Ecto neural progenitor cell (in vitro differentiated cells): ENCODE data around the gene SNAPC2.
"Not testable (repeated sequence)": the region's sequence is repeated elsewhere in the genome, so short reads cannot be mapped to it uniquely, and the experiment has no call there.

Source experiments
- DNase-seq: peaks from one replicate; pipeline ENCODE4 v3.0.0-alpha.2; 2018; ENCODE audit warnings: low spot score

SNAPC2 gene

DNA sequence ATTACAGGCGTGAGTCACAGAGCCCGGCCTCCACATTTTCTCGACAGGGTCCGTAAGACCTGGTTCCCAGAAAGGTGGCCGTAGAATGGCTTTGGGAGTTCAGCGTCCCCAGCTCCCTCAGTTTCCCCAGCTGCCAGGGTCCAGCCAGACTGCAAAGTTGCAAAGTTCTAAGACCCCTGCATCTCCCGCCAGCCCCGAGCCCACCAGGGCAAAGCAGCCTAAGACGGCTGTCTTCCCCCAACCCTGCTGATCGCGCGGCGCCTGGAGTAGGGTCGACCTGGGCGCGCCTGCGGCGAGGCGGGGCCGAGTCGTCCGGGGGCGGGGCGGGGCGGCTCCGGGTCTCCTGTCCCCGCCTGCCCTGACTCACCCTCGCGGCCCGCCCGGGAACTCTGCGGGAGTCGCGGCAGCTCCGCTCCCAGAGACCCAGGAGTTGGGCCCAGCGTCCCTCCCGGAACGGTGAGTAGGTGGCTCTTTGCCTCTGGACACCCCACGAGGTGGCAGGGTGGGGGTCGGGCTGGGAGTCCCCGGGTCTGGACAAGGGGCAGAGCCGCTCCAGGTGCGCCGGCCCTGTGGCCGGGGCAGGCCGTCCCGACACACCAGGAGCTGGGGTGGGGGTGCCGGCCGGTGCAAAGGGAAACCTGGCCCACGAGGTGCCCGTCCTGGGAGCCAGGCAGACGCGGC, 31.9 kb upstream of the SNAPC2 start, which contains the start of gene LRRC8E:
Gene LRRC8E (plus strand): TSS at position 366 of the 681 bp plus-strand sequence. CDS start 7,094 bp downstream, outside the sequence.
- peak; percentile 82 for DNase-seq

DNA sequence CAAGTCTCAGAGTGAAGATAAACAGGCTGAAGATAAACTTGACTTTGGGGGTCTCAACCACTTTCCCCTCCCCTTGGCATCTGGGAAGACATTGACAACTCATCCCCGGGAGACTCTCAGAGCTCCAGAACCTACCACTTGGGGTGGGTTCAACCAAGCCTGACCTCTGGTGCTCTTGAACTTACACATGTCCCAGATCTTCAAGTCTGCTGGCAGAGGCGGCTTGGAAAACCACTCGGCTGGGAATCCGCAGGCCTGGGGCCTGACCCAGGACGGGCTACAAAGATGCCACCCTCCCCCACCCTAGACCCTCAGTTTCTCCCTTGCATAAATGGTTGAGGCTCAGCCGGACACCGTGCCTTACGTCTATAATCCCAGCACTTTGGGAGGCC, 31.3 kb upstream of the SNAPC2 start:
- DNase-seq, result no peak

DNA sequence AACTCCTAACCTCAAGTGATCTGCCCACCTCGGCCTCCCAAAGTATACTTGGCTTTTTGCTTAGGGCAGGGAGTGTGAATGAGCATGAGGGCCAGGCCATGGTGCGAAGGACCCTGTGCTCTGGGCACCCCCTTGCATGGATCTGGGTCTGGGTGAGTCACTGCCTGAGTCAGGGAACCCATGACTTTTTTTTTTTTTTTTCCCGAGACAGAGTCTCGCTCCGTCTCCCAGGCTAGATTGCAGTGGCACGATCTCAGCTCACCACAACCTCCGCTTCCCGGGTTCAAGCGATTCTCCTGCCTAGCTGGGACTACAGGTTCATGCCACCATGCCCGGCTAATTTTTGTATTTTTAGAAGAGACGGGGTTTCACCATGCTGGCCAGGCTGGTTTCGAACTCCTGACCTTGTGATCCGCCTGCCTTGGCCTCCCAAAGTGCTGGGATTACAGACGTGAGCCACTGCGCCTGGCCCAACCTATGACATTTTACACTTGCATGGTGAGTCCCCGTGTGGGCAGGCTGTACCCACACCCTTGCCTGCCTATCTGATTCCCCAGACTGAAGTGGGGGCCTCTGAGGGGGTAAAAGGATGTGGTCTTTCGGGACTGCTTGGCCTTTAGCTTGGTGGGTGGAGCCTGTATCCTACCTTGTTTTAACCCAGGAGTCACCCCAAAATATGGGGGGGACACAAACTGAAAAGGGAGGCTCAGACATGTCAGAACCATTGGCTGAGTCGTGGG, 26.6 kb upstream of the SNAPC2 start:
- not testable (repeated sequence) for DNase-seq

DNA sequence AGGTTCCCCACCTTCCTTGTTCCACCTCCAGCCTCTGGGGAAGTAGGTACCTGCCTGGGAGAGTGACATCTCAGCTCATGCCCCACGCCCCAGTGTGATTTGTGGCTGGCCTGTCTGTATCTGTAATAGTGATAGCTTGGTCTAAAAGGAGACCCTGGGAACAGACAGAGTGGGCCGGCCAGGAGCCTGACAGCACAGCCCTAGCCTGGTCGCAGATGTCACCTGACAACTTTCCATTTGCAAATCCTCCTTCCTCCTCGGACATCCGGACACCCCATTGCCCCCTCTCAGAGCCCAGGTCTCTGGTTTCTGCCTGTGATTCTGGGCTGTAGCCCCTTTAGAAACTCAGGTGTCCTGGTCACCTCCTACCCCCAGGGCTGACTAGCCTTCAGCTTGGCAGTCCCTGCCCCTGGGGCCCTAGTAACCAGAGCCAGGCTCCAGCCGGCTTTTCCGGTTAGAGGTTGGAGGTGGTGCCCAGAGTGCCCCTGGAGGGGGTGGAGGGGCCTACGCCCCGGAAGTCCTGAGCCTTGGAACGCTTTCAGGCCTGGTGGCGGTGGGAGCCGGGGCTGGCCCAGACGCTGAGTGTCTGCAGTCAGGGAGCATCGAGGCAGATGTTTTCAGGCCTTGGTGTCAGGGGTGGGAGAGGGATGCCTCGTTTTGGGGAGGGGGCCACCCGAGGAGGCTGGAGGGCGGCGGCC, 25.4 kb upstream of the SNAPC2 start:
- DNase-seq, result no peak

DNA sequence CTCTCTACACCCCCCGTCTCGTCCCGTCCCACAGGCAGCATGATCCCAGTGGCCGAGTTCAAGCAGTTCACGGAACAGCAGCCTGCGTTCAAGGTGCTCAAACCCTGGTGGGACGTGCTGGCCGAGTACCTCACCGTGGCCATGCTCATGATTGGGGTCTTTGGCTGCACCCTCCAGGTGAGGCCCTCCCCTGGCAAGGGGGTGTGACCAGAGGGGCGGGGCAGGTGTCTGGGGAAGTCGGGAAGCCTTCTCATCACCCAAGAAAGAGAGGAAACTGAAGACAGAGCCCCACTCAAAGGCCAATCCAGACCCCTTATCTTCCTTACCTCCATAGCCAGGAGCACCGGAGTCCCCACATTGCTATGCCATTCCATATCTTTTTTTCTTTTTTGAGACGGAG, 24.6 kb upstream of the SNAPC2 start:
- no peak for DNase-seq

DNA sequence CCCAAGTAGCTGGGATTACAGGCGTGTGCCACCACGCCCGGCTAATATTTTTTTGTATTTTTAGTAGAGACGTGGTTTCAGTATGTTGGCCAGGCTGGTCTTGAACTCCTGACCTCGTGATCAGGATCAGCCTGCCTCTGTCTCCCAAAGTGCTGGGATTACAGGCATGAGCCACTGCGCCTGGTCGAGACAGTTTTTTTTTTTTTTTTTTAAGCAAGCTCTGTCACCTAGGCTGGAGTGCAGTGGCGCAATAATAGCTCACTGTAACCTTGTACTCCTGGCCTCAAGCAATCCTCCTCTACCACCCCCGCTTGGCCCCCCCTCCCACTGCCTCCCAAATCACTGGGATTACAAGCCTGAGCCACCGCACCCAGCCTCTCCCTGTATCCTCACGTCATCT, 22.8 kb upstream of the SNAPC2 start:
- DNase-seq, result no peak

DNA sequence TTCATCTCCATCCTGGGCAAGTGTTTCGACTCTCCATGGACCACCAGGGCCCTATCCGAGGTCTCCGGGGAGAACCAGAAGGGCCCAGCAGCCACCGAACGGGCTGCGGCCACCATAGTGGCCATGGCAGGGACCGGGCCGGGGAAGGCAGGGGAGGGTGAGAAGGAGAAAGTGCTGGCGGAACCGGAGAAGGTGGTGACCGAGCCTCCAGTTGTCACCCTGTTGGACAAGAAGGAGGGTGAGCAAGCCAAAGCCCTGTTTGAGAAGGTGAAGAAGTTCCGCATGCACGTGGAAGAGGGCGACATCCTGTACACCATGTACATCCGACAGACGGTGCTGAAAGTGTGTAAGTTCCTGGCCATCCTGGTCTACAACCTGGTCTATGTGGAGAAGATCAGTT, 21.2 kb upstream of the SNAPC2 start:
- no peak for DNase-seq

DNA sequence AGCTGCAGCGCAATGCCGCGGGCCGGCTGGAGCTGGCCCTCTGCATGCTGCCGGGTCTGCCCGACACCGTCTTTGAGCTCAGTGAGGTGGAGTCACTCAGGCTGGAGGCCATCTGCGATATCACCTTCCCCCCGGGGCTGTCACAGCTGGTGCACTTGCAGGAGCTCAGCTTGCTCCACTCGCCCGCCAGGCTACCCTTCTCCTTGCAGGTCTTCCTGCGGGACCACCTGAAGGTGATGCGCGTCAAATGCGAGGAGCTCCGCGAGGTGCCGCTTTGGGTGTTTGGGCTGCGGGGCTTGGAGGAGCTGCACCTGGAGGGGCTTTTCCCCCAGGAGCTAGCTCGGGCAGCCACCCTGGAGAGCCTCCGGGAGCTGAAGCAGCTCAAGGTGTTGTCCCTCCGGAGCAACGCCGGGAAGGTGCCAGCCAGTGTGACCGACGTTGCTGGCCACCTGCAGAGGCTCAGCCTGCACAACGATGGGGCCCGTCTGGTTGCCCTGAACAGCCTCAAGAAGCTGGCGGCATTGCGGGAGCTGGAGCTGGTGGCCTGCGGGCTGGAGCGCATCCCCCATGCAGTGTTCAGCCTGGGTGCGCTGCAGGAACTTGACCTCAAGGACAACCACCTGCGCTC, 20.3 kb upstream of the SNAPC2 start:
- DNase-seq, result no peak

DNA sequence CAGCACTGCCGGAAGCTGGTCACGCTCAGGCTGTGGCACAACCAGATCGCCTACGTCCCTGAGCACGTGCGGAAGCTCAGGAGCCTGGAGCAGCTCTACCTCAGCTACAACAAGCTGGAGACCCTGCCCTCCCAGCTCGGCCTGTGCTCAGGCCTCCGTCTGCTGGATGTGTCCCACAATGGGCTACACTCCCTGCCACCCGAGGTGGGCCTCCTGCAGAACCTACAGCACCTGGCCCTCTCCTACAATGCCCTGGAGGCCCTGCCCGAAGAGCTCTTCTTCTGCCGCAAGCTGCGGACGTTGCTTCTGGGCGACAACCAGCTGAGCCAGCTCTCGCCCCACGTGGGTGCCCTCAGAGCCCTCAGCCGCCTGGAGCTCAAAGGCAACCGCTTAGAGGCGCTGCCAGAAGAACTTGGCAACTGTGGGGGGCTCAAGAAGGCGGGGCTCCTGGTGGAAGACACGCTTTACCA, 19.7 kb upstream of the SNAPC2 start:
- DNase-seq, result no peak

DNA sequence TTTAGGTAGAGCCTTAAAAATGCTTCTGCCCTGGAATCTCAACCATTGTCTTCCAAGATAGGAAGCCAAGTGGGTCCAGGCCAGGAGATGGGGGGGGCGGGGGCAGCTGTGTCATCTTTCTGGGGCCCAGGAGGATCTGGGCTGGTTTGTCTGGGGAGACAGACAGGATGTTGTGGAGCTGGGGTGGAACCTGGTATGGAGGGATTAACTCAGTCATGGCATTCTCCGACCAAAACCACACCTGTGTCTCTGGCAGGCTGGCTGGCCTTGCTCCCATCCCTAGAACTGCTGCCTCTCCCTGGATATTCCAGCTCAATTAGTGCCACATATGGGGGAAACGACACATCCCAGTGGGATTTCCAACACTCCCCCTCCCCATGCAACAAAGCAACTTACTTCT, 19.2 kb upstream of the SNAPC2 start:
- no peak for DNase-seq

DNA sequence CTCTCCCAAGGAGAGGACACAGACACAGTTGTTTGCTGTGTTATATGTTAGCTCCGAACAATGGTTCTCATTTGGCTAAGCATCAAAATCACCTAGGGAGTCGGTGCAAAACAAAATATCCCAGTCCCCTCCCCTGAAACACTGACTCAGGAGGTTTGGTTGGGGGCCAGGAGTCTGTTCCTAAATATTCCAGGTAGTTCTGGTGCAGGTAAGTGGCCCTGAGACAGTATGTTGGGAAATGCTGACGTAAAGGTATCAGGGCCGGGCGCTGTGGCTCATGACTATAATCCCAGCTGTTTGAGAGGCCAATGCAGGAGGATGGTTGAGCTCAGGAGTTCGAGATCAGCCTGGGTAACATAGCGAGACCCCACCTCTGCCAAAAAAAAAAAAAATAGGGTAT, 18.8 kb upstream of the SNAPC2 start:
- no peak for DNase-seq

DNA sequence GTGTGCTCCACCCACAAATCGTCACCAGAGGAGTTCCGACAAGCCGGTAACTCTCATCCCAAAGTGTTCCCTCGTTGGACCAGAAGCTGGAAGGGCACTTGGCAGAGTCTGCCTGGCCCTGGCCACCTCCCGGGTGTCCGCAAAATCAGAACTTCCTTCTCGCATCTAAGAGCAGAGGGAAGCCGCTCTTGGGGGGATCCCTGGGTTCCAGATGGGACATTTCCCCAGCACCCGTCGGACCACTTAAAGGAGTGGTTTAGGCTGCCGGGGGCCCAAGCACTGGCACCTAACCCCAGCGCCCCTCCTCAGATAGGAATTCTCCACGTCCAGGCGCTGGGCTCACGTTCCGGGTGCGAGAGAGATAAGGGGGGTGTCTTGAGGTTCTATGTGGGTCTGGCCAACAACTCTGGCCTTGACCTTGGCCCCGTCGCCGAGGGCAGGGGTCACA, 17.3 kb upstream of the SNAPC2 start:
- DNase-seq, result no peak

DNA sequence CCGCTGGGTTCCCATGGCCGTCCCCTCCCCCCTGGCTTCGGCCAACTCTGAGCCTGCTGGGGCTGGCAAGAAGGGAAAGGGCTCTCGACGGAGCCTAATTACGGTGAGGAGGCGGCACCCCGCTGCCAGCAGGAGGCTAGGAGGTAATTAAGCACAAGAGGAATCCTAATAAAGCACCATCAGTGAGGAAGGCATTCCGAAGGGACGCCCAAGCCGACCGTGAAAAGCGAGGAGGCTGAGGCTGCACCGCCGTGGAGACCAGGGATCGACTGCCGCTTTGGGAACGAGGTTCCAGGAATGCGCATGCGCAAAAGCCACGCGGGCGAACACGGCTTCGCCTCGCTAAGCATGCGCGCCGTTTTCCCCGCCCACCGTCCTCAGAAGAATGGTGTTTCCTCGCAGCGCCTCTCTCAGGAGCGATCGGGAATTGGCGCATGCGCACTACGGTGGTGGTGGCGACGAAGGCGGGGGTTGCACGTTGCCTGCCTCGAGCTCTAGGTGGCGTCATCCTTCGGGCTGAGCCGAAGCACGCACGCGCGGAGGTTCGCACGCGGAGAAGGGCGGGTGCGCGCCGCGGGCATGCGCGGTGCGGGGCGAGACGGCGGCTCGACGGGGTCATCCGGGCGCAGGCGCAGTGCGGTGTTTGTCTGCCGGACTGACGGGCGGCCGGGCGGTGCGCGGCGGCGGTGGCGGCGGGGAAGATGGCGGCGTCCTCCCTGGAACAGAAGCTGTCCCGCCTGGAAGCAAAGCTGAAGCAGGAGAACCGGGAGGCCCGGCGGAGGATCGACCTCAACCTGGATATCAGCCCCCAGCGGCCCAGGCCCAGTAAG, 16.7 kb upstream of the SNAPC2 start, which contains the start of gene MAP2K7:
Gene MAP2K7 (plus strand): TSS at position 634 of the 830 bp plus-strand sequence. CDS start 68 bp downstream, at position 702.
- peak; percentile 100 for DNase-seq

DNA sequence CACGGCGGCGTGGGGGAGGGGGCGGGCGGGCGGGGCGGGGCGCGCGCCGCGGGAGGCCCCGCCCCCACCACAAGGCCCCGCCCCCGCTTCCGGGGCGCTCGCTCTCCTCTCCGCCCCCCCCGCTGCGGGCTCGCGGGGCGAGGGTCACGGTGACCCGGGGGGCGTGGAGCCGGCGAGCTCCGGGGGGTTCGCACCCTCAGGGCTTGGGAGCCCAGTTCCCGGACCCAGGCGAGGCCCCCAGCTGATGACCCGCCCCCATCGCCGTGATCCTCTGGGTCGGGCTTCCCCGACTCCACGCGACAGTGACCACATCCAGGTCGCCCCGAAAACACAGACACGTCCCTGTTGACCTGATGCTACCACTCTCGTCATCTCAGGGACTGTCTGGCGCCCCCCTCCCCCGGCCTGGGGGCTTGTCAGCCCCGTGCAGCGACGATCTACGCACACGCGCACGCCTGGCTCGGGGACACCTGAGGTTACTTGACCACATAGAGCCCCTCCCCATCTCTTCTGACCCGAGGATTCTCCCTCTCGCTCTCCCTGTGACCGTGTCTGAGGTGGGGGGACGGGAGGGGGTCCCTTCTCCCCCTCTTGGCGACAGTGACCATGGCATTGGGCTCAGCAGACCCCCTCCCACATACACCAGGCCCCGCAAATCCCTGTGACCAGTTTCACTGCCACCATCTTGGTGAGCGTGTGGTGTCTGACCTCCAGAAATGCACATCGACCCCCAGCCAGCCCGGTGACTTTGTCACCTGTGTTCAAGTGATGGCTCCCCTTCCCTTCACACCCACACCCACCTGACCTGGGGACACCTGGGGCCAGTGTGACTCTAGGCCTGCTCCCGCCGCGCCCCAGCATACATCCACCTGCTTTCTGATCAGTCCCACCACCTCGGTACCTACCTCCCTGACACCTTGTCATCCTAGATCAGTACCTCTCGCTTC, 15.8 kb upstream of the SNAPC2 start:
- peak; percentile 75 for DNase-seq

DNA sequence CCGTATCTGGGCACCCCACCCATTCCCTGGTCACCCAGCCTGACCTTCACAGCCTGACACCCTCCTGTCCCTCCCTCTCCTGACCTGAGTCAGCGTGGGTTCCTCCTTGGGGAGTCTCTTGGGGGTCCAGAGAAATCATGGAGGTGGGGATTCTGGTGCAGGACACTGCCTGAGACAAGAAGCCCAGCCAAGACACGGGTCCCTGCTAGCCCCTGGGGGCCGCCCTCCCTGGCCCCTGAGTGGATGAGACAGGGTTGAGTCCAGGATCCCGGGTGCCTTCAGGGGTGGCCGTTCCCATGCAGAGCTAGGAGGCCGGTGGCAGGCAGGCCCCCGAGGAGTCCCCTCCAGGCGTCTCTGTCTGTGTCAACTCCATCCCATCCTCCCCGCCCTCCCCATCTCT, 14.9 kb upstream of the SNAPC2 start:
- no peak for DNase-seq

DNA sequence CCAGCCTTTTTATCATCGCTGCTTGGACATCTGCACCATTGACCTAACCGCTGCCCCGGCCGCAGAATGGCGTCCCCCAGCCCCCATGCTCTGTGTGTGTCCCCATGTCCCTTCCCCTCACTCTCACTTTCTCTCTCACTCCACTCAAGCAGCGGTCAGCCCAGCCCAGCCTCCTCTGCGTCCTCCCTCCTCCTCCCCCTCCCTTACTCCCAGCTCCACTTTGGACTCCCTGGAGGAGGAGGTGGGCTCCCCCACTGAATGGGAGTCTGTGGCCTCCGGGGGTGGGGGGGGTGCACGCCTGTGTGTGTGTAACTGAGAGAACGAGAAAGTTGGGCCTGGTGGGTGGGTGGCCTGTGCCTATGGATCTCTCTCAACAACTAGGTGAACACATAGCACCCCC, 14.3 kb upstream of the SNAPC2 start:
- no peak for DNase-seq

DNA sequence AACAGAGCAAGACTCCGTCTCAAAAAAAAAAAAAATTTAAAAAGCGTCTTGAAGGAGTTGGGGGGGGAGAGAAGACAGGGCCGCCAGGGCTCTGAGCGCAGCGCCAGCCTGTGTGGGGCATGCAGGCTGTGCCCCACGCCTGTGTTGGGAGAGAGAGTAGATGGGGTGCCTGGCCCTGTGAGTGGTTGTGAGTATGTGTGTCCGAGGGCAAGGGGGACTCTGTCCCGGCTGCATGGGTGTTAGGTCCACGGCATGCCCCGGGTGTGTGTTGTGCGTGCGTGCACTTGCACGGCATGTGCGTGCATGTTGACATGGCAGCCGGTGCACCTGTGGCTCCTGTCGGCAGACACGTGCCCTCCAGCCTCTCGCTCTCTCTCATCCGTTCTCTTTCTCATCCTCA, 13.0 kb upstream of the SNAPC2 start:
- DNase-seq, result no peak

DNA sequence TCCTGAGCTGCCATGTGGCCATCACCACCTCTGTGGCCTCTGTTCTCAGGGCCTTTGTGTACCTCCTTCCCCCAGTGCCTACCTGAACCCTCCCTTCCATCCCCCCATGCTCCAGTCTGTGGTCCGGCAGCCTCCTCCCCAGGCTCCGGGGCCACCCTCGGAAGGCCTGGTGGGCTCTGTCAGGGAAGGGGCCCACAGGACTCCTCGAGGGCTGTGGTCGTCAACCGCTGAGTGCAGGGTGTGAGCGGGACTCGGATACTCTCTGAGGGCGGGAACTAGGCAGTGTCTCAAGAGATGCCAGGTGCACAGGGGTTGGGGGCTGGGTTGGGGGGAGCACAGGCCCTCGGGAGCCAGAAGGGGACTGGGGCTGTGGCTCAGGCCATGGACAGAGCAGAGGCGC, 12.6 kb upstream of the SNAPC2 start:
- no peak for DNase-seq

DNA sequence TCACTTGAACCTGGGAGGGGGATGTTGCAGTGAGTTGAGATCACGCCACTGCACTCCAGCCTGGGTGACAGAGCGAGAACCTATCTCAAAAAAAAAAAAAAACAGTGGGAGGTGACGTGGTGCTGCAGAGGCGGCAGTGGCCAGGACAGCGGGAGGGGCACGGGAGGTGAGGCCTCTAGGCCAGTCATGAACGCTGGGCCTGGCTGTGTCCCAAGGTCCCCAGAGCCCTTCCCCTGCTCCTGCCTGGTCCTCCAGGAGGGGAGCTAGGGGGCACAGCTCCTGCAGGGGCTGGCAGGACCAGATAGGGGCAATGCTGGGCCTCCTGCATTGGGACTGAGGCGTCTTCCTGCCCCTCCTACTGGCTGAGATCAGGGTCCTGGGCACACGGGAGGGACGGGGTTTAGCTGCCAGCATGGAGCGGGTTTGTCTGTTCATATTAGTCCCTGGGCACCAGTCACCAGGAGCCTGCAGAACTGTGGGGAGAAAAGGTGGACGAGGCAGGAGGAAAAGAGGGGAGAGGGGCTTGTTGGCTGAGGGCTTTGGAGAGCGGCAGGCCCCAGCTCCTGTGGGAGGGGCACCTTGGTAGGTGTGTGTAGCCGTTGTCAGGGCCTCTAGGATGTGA, 11.9 kb upstream of the SNAPC2 start:
- DNase-seq, result no peak
